Measurements from ENCODE around the gene EVI5. TPM values are rescaled to one million over a fixed set of nuclear protein-coding genes. Genes with fewer than 3 reads are reported as not detected.

Gene EVI5
- total and polyA plus RNA-seq, 10 of the 15 experiments (the other 5 are each of a cell fraction or from before 2014, with no cell fraction given), result 0.27 to 6.8 (median 1.7) TPM

- Histone ChIP-seq H3K27ac (ENCODE audit: control insufficient read depth, insufficient read depth) (no peak overlapping the region), H3K9ac (ENCODE audit: control insufficient read depth, insufficient read depth, low read length) (no peak overlapping the region), H3K27me3 (replicated peaks in 1 of 2; ENCODE audit: control insufficient read depth in 2 of 2, insufficient read depth in 2 of 2, low read length in 1 of 2) (no peaks in the 10 kb centered on the region), H3K36me3 (ENCODE audit: control insufficient read depth in 2 of 2, insufficient read depth in 2 of 2, low read length in 1 of 2) (no peaks in the 10 kb centered on the region), H3K4me3 (no peak overlapping the region), H3K4me1 (ENCODE audit: control insufficient read depth, insufficient read depth, low read length) (no peaks in the 10 kb centered on the region), H3K9me3 (replicated peaks; ENCODE audit: control insufficient read depth, insufficient read depth, low read length) (no peaks in the 10 kb centered on the region), H3K79me2 (ENCODE audit: control insufficient read depth, insufficient read depth, low read length) (no peaks in the 10 kb centered on the region), H4K20me1 (ENCODE audit: control insufficient read depth, insufficient read depth) (no peaks in the 10 kb centered on the region), H2AFZ (ENCODE audit: control insufficient read depth, low read depth, low read length) (no peak overlapping the region), H3K4me2 (ENCODE audit: control insufficient read depth, insufficient read depth) (no peak overlapping the region)
- FAIRE-seq (no peak), ATAC-seq (peak; percentile 46; the same call in 2 of the 3 replicates), DNase-seq (ENCODE audit: low read depth, low spot score) (no peak)
- in situ Hi-C loops (cut with MboI), result no loop called here
- intact Hi-C loops (cut with micrococcal nuclease; ENCODE audit: unreplicated experiment), result no loop called here
- POLR2A ChIA-PET, result no interaction called here
- SMC1A ChIA-PET (ENCODE audit: uncharacterized antibody, unreplicated experiment), result interaction anchor here (1.3 kb wide), 1 partner anchor 19 kb away, joined by 3 read pairs; no protein-coding TSS in a partner anchor
- TF ChIP-seq HDAC2 (IDR thresholded peaks at IDR 0.05), result no peak
- peak; percentile 75 for TF ChIP-seq SPI1 (IDR thresholded peaks at IDR 0.05; ENCODE audit: borderline replicate concordance, insufficient read depth, low read depth, low read length)
- TF ChIP-seq JUNB (IDR thresholded peaks at IDR 0.05), result peak; percentile 30; the same call in 1 of the 2 replicates
- no TSS peak for BruUV-seq (replicated peaks)
- CTCF ChIA-PET, result interaction anchor here (0.7 kb wide), 1 partner anchor 600 kb away, joined by 5 read pairs; no protein-coding TSS in a partner anchor
- 39% methylated on average over 1 of the region's 1 CpG for WGBS (ENCODE audit: insufficient coverage, insufficient replicate concordance, low lambda C conversion rate, missing lambda C conversion rate)
- RAD21 ChIA-PET (ENCODE audit: unreplicated experiment), result no interaction called here
These were observed 93.0 kb downstream of the EVI5 start for GRCh38 chr1:92691925-92692324.

- H3K9me3 ChIP-seq (replicated peaks; ENCODE audit: control insufficient read depth, insufficient read depth, low read length), result no peaks in the 10 kb centered on the region
- CTCF ChIA-PET, result interaction anchor here (1.1 kb wide), 1 partner anchor 12 kb away, joined by 3 read pairs; no protein-coding TSS in a partner anchor
- no peaks in the 10 kb centered on the region for H3K27me3 ChIP-seq (replicated peaks in 1 of 2; ENCODE audit: control insufficient read depth in 2 of 2, insufficient read depth in 2 of 2, low read length in 1 of 2)
These were observed 94.5 kb downstream of the EVI5 start for GRCh38 chr1:92690212-92690906.

More at GRCh38 chr1:92690212-92690906, 94.5 kb downstream of the EVI5 start:
- SMC1A ChIA-PET (ENCODE audit: uncharacterized antibody, unreplicated experiment), result interaction anchor here (0.6 kb wide), 1 partner anchor 331 kb away, joined by 3 read pairs; no protein-coding TSS in a partner anchor
- H2AFZ ChIP-seq (ENCODE audit: control insufficient read depth, low read depth, low read length), result no peak overlapping the region
- in situ Hi-C loops (cut with MboI), result no loop called here
- H3K4me1 ChIP-seq (ENCODE audit: control insufficient read depth, insufficient read depth, low read length), result no peaks in the 10 kb centered on the region
- no peaks in the 10 kb centered on the region for H3K79me2 ChIP-seq (ENCODE audit: control insufficient read depth, insufficient read depth, low read length)
- BruUV-seq (replicated peaks), result no TSS peak
- POLR2A ChIA-PET, result interaction anchor here (0.5 kb wide), 1 partner anchor 207 kb away, joined by 3 read pairs; no protein-coding TSS in a partner anchor
- H3K9ac ChIP-seq (ENCODE audit: control insufficient read depth, insufficient read depth, low read length), result no peak overlapping the region
- no peak overlapping the region for H3K4me2 ChIP-seq (ENCODE audit: control insufficient read depth, insufficient read depth)
- intact Hi-C loops (cut with micrococcal nuclease; ENCODE audit: unreplicated experiment), result no loop called here
- H3K36me3 ChIP-seq (ENCODE audit: control insufficient read depth in 2 of 2, insufficient read depth in 2 of 2, low read length in 1 of 2), result no peaks in the 10 kb centered on the region
- RAD21 ChIA-PET (ENCODE audit: unreplicated experiment), result no interaction called here
- no peak overlapping the region for H3K4me3 ChIP-seq
- DNase-seq (ENCODE audit: low read depth, low spot score), result no peak
- TF ChIP-seq HDAC6 (IDR thresholded peaks at IDR 0.05; ENCODE audit: unreplicated experiment) (no peak), BMI1 (IDR thresholded peaks at IDR 0.05; ENCODE audit: borderline replicate concordance) (no peak), MYB (IDR thresholded peaks at IDR 0.05; ENCODE audit: borderline replicate concordance, low read depth, low read length) (no peak), KDM1A (IDR thresholded peaks at IDR 0.05; ENCODE audit: borderline replicate concordance) (no peak), NFYA (IDR thresholded peaks at IDR 0.05; ENCODE audit: borderline replicate concordance, low read depth, low read length) (no peak)
- WGBS (ENCODE audit: insufficient coverage, insufficient replicate concordance, low lambda C conversion rate, missing lambda C conversion rate), result 67% methylated on average over 3 of the region's 3 CpGs
- ATAC-seq, result no peak
- no peak for FAIRE-seq
- no peaks in the 10 kb centered on the region for H4K20me1 ChIP-seq (ENCODE audit: control insufficient read depth, insufficient read depth)
- H3K27ac ChIP-seq (ENCODE audit: control insufficient read depth, insufficient read depth), result no peak overlapping the region
